Thoracic aorta (tissue), 2 donors: ENCODE data around the gene SP140. TPM values are rescaled to one million over a fixed set of nuclear protein-coding genes. Genes with fewer than 3 reads are reported as not detected.

Experiments used
- ATAC-seq: fragments of 150-250 bp; one replicate; pipeline ENCODE4 v1.8.0; 2017; ENCODE audit warnings: low read depth; ENCODE audit not compliant: insufficient number of reproducible peaks, low FRiP score
- DNase-seq: peaks from one replicate; pipeline ENCODE4 v3.0.0-alpha.2; 2020; ENCODE audit warnings: low spot score
- H3K27ac ChIP-seq, 2 donors: fragments of 200-600 bp; sonication (generic); 1 replicate in 1 of 2; 2 replicates in 1 of 2; pipeline ENCODE4 v1.5.1; 2016; ENCODE audit warnings: mild to moderate bottlenecking in 2 of 2, moderate library complexity in 2 of 2
- H3K27me3 ChIP-seq: fragments of 200-600 bp; sonication (generic); replicated peaks from 2 replicates; pipeline ENCODE4 v1.6.0; 2016; ENCODE audit warnings: mild to moderate bottlenecking; ENCODE audit not compliant: insufficient read depth
- H3K36me3 ChIP-seq: fragments of 200-600 bp; sonication (generic); one replicate; pipeline ENCODE4 v1.5.1; 2016
- H3K4me1 ChIP-seq, 2 donors: fragments of 200-600 bp; sonication (generic); 1 replicate in 1 of 2; 2 replicates in 1 of 2; pipeline versions ENCODE4 v1.5.1 to v1.6.0; 2016; ENCODE audit warnings: low read depth in 2 of 2, mild to moderate bottlenecking in 1 of 2; ENCODE audit not compliant: control insufficient read depth in 1 of 2
- H3K4me3 ChIP-seq: fragments of 200-600 bp; sonication (generic); 2 replicates; pipeline ENCODE4 v1.5.1; 2016; ENCODE audit warnings: mild to moderate bottlenecking
- H3K9me3 ChIP-seq: fragments of 200-600 bp; sonication (generic); 2 replicates; pipeline ENCODE4 v1.5.1; 2016
- total RNA-seq, 2 donors: library from RNA; depleted of rRNA; stranded (reverse); fragments of >200 nt; gene quantifications; one replicate each; pipeline versions ENCODE4 v1.1.0 to v1.2.3, GENCODE V29; 2016
- TF ChIP-seq, protein P1 (sequence below): fragments of 200-600 bp; sonication (generic); IDR thresholded peaks from one replicate; pipeline ENCODE4 v1.5.1; 2019; ENCODE audit warnings: antibody characterized with exemption

The SP140 gene
- total RNA-seq, 2 donors from 2014 or later, result 0.95 to 8.5 TPM

DNA sequence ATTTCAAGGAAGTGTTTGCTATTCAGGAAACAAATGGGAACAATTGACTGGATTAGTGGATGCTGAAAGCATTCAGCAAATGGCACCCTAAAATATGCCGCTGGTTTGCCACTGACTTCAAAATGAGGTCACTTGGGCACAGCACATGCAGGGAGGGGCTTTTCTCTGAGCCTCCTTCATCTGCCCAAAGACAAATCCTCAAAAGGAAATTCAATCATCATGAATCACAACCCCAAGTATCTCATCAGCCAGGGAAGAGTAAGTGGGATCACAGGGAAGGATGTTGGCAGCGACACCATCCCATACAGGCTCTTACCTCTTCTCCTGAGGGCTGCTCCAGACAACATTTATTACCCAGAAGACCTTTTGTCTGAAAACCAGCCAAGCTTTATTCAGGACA is 87.1 kb downstream of the SP140 start:
- Histone ChIP-seq H3K27ac (no peak overlapping the region), H3K27me3 (no peaks in the 10 kb centered on the region), H3K4me1 (no peaks in the 10 kb centered on the region), H3K36me3 (no peaks in the 10 kb centered on the region), H3K9me3 (no peaks in the 10 kb centered on the region), H3K4me3 (no peak overlapping the region)
- TF ChIP-seq, protein P1, sequence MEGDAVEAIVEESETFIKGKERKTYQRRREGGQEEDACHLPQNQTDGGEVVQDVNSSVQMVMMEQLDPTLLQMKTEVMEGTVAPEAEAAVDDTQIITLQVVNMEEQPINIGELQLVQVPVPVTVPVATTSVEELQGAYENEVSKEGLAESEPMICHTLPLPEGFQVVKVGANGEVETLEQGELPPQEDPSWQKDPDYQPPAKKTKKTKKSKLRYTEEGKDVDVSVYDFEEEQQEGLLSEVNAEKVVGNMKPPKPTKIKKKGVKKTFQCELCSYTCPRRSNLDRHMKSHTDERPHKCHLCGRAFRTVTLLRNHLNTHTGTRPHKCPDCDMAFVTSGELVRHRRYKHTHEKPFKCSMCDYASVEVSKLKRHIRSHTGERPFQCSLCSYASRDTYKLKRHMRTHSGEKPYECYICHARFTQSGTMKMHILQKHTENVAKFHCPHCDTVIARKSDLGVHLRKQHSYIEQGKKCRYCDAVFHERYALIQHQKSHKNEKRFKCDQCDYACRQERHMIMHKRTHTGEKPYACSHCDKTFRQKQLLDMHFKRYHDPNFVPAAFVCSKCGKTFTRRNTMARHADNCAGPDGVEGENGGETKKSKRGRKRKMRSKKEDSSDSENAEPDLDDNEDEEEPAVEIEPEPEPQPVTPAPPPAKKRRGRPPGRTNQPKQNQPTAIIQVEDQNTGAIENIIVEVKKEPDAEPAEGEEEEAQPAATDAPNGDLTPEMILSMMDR, result no peak
- DNase-seq, result no peak
- ATAC-seq, result no peak

DNA sequence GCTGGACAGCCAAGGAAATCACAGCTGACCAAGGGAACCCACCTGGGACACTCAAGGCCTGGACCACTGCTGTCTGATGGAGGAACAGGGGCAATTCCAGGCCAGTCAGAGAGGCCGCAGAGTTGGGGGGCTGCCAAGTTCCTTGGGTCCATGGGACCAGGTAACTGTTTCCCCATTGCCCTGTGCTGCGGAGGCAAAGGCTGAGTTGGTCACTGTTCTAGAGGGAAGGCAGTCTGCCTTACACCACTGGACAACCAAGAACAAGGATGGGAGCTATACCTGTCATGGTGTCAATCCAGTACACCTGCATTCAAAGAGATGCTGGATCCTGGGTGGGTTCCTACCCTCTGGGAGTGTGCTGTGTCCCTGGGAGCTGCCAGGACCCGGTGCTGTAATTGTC is 91.8 kb downstream of the SP140 start:
- TF ChIP-seq, protein P1, result no peak
- Histone ChIP-seq H3K4me3 (no peak overlapping the region), H3K27me3 (no peaks in the 10 kb centered on the region), H3K9me3 (no peaks in the 10 kb centered on the region), H3K4me1 (no peaks in the 10 kb centered on the region), H3K27ac (no peak overlapping the region), H3K36me3 (no peaks in the 10 kb centered on the region)
- ATAC-seq (no peak), DNase-seq (no peak)

DNA sequence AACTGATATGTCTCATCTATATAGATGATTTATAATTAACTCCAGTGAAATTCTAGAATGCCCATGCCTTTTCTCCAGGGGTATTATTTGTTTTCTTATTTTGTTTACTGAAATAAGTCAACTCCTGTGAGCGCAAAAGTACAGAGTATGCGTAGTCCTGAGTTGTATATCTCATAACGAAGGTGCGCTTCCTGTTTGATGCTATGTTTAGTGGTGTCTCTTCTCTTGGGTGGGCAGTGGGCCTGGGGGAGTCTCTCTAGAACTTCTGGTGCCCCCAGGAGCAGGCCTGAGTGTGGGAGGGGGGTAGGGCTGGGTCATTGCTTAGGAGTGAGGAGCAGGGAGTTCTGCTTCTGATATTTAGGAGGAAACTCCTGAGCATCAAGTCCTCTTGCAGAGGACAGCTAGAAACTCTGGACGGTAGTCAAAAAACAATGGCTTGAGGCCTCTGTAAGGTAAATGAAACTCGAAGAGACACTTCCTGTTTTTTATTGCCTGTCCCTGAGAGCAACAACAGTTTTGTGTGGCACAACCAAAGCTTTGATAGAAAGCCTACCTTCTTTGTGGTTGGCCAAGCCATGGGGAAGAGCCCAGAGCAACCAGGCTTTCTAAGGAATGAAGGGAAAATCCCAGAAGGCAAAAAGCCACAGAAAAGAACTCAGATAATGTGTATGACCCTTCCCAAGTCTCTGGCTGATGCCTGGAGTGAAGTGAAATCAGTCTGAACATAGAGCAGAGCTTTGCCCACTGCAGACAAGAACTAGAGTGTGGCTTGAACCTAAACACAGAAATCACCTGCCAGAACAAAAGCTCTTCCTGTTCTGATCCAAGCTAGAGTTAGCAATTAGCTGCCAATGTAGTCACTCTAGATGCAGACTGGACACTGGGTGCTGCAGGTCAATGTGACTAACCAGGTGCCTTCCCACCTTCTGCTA is 92.9 kb downstream of the SP140 start:
- ATAC-seq (no peak), DNase-seq (no peak)
- TF ChIP-seq, protein P1, result no peak
- Histone ChIP-seq H3K27ac (no peak overlapping the region), H3K4me3 (no peak overlapping the region), H3K36me3 (no peaks in the 10 kb centered on the region), H3K27me3 (no peaks in the 10 kb centered on the region), H3K4me1 (no peaks in the 10 kb centered on the region), H3K9me3 (peaks cover 4% of the 10 kb centered on the region)

GRCh38 chr2:230319211-230319862 is 93.8 kb downstream of the SP140 start:
- peaks cover 4% of the 10 kb centered on the region for H3K9me3 ChIP-seq
- H3K4me1 ChIP-seq, result no peaks in the 10 kb centered on the region
- no peak overlapping the region for H3K27ac ChIP-seq
- no peak for ATAC-seq
- H3K4me3 ChIP-seq, result no peak overlapping the region
- no peaks in the 10 kb centered on the region for H3K36me3 ChIP-seq
- TF ChIP-seq, protein P1, result no peak
- no peak for DNase-seq
- H3K27me3 ChIP-seq, result no peaks in the 10 kb centered on the region

DNA sequence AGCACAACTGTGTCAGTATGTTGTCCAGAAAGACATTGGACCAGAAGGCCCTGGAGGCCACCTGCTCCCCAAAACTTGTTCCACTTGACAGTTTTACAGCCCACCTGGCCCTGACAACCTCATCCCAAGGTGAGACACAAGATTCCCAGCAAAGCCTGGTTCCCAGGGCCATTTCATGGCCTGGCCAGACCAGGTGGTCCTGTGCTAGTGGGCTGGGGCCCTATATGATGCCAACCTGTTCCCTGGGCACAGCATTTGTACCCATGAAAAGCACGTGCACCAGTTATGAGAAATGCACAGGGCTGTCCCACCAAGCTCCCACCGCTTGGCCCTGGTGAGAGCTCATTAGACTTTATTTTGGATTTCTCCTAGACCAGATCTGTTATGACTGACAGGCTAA is 95.5 kb downstream of the SP140 start:
- DNase-seq (no peak), ATAC-seq (no peak)
- no peaks in the 10 kb centered on the region for H3K4me1 ChIP-seq
- no peaks in the 10 kb centered on the region for H3K27me3 ChIP-seq
- TF ChIP-seq, protein P1, result no peak
- no peak overlapping the region for H3K4me3 ChIP-seq
- no peak overlapping the region for H3K27ac ChIP-seq
- H3K36me3 ChIP-seq, result no peaks in the 10 kb centered on the region
- peaks cover 4% of the 10 kb centered on the region for H3K9me3 ChIP-seq
